H1 (cell line): ENCODE measurements around the gene SLC39A11. TPM values are rescaled to one million over a fixed set of nuclear protein-coding genes. Genes with fewer than 3 reads are reported as not detected.

Experiments
- CTCF ChIA-PET: fragments of 300-600 bp; sonication (Branson Sonifier 250); formaldehyde crosslinking; loops from one replicate; lab custom pipeline; 2021; ENCODE audit not compliant: partially characterized antibody; lab: Charles Lee
- POLR2A ChIA-PET: fragments of 300-600 bp; sonication (Branson Sonifier 250); formaldehyde crosslinking; loops from one replicate; lab custom pipeline; 2021; ENCODE audit warnings: inconsistent platforms; ENCODE audit not compliant: partially characterized antibody; lab: Charles Lee
- DNase-seq, 2 experiments: peaks; one replicate each; pipeline versions ENCODE4 v3.0.0 to v3.0.0-alpha.2; 2010 to 2022; ENCODE audit warnings: low spot score in 2 of 2, low read depth in 1 of 2, mixed read lengths in 1 of 2
- FAIRE-seq: peaks from 2 replicates; lab custom pipeline; 2011; peaks lifted over from hg19 to GRCh38; lab: Jason Lieb, UNC
- H2AFZ ChIP-seq: 2 replicates; pipeline ENCODE4 v1.8.1; 2012; ENCODE audit warnings: low read length, inconsistent platforms
- H2AK5ac ChIP-seq: 2 replicates; pipeline ENCODE4 v1.6.1; 2013; ENCODE audit warnings: low read depth, low read length
- H2BK120ac ChIP-seq: replicated peaks from 2 replicates; pipeline ENCODE3; 2013; ENCODE audit warnings: low read depth, low read length, inconsistent platforms
- H2BK12ac ChIP-seq: 2 replicates; pipeline ENCODE4 v1.6.1; 2013; ENCODE audit warnings: low read depth, low read length
- H2BK15ac ChIP-seq: 2 replicates; pipeline ENCODE4 v1.6.1; 2013; ENCODE audit warnings: low read length
- H2BK20ac ChIP-seq: 2 replicates; pipeline ENCODE4 v1.6.1; 2013; ENCODE audit warnings: low read length
- H2BK5ac ChIP-seq: 2 replicates; pipeline ENCODE4 v1.6.1; 2013; ENCODE audit warnings: low read depth, low read length
- H3K14ac ChIP-seq: 2 replicates; pipeline ENCODE4 v1.6.1; 2013; ENCODE audit warnings: inconsistent platforms; ENCODE audit not compliant: insufficient read length
- H3K18ac ChIP-seq: 2 replicates; pipeline ENCODE4 v1.6.1; 2013; ENCODE audit warnings: low read length; ENCODE audit errors: extremely low read depth
- H3K23ac ChIP-seq: 2 replicates; pipeline ENCODE4 v1.6.1; 2013; ENCODE audit warnings: inconsistent platforms; ENCODE audit not compliant: insufficient read length
- H3K23me2 ChIP-seq: 2 replicates; pipeline ENCODE4 v1.6.1; 2013; ENCODE audit warnings: low read depth, low read length
- H3K27ac ChIP-seq: 2 replicates; pipeline ENCODE4 v1.6.1; 2011; ENCODE audit warnings: low read depth, low read length, inconsistent platforms
- H3K27me3 ChIP-seq, 4 experiments: replicated peaks in 1 of 4; 1 replicate in 1 of 4; 2 replicates in 3 of 4; pipeline versions ENCODE4 v1.6.1 to v1.8.1; 2011 to 2013; ENCODE audit warnings: low read length in 3 of 4, mild to moderate bottlenecking in 3 of 4, inconsistent platforms in 2 of 4, mixed read lengths in 2 of 4, moderate library complexity in 1 of 4; ENCODE audit not compliant: control insufficient read depth in 3 of 4, insufficient read depth in 3 of 4; ENCODE audit errors: extremely low read depth in 1 of 4
- H3K36me3 ChIP-seq, 4 experiments: 2 replicates each; pipeline versions ENCODE4 v1.6.1 to v1.8.1; 2011 to 2013; ENCODE audit warnings: mild to moderate bottlenecking in 4 of 4, low read length in 3 of 4, moderate library complexity in 2 of 4, control low read depth in 1 of 4, inconsistent platforms in 1 of 4; ENCODE audit not compliant: insufficient read depth in 4 of 4, control insufficient read depth in 2 of 4
- H3K4ac ChIP-seq: replicated peaks from 2 replicates; pipeline ENCODE3; 2013; ENCODE audit warnings: low read length, low read depth, mixed read lengths, inconsistent platforms; ENCODE audit not compliant: insufficient read length
- H3K4me1 ChIP-seq, 4 experiments: replicated peaks in 1 of 4; 1 replicate in 1 of 4; 2 replicates in 3 of 4; pipeline versions ENCODE4 v1.6.1 to v1.8.1; 2011 to 2013; ENCODE audit warnings: low read length in 3 of 4, inconsistent platforms in 2 of 4, mixed read lengths in 1 of 4; ENCODE audit not compliant: insufficient read depth in 4 of 4, control insufficient read depth in 3 of 4
- H3K4me2 ChIP-seq, 2 experiments: 2 replicates each; pipeline versions ENCODE4 v1.6.1 to v1.8.1; 2011 to 2013; ENCODE audit warnings: low read depth in 2 of 2, low read length in 2 of 2, control low read depth in 1 of 2, inconsistent platforms in 1 of 2, mild to moderate bottlenecking in 1 of 2; ENCODE audit not compliant: insufficient read depth in 1 of 2
- H3K4me3 ChIP-seq, 4 experiments: fragments of 200-600, 300-600 bp in 1 of 4; sonication (generic), shearing (Covaris generic), sonication (Bioruptor Twin) in 1 of 4; 2 replicates each; pipeline versions ENCODE4 v1.5.1 to v1.8.1; 2011 to 2016; ENCODE audit warnings: low read length in 4 of 4, low read depth in 3 of 4, control low read depth in 2 of 4, inconsistent platforms in 2 of 4, mild to moderate bottlenecking in 2 of 4, mixed read lengths in 1 of 4, moderate library complexity in 1 of 4; ENCODE audit not compliant: insufficient read depth in 2 of 4; ENCODE audit errors: extremely low read depth in 1 of 4
- H3K56ac ChIP-seq: replicated peaks from 2 replicates; pipeline ENCODE3; 2013; ENCODE audit warnings: low read depth, mild to moderate bottlenecking, mixed read lengths, low read length, inconsistent platforms; ENCODE audit not compliant: insufficient read length
- H3K79me1 ChIP-seq: 2 replicates; pipeline ENCODE4 v1.6.1; 2013; ENCODE audit warnings: low read depth, low read length, control low read depth
- H3K79me2 ChIP-seq, 2 experiments: 2 replicates each; pipeline versions ENCODE4 v1.6.1 to v1.8.1; 2012 to 2013; ENCODE audit warnings: low read length in 2 of 2, mild to moderate bottlenecking in 2 of 2, inconsistent platforms in 1 of 2; ENCODE audit not compliant: insufficient read depth in 2 of 2, control insufficient read depth in 1 of 2
- H3K9ac ChIP-seq, 4 experiments: replicated peaks in 1 of 4; 1 replicate in 1 of 4; 2 replicates in 3 of 4; pipeline versions ENCODE4 v1.6.1 to v1.8.1; 2011 to 2013; ENCODE audit warnings: low read depth in 3 of 4, low read length in 3 of 4, control low read depth in 2 of 4, mild to moderate bottlenecking in 2 of 4, moderate library complexity in 2 of 4, inconsistent platforms in 1 of 4; ENCODE audit errors: extremely low read depth in 1 of 4
- H3K9me3 ChIP-seq, 2 experiments: 2 replicates each; pipeline versions ENCODE4 v1.6.1 to v1.8.1; 2012 to 2013; ENCODE audit warnings: mild to moderate bottlenecking in 2 of 2, moderate library complexity in 2 of 2, control low read depth in 1 of 2, inconsistent platforms in 1 of 2, low read depth in 1 of 2, low read length in 1 of 2, mixed read lengths in 1 of 2; ENCODE audit not compliant: insufficient read depth in 2 of 2
- H4K20me1 ChIP-seq, 2 experiments: replicated peaks in 1 of 2; 2 replicates each; pipeline versions ENCODE3 to v1.8.1; 2011 to 2013; ENCODE audit warnings: inconsistent platforms in 2 of 2, low read length in 2 of 2, mild to moderate bottlenecking in 1 of 2; ENCODE audit not compliant: insufficient read depth in 2 of 2, control insufficient read depth in 1 of 2
- H4K5ac ChIP-seq: 2 replicates; pipeline ENCODE4 v1.6.1; 2013; ENCODE audit warnings: low read length, low read depth, mixed read lengths, inconsistent platforms; ENCODE audit not compliant: insufficient read length
- H4K8ac ChIP-seq: 2 replicates; pipeline ENCODE4 v1.8.0; 2013; ENCODE audit warnings: mild to moderate bottlenecking, moderate library complexity, low read length, inconsistent platforms; ENCODE audit not compliant: insufficient read depth; ENCODE audit errors: extremely low read depth
- H4K91ac ChIP-seq: replicated peaks from 2 replicates; pipeline ENCODE3; 2013; ENCODE audit warnings: low read length, mixed read lengths, inconsistent platforms; ENCODE audit not compliant: insufficient read length
- EZH2 ChIP-seq: fragments of 200-600 bp; sonication (generic); IDR thresholded peaks from 2 replicates; pipeline ENCODE4 v1.7.1; 2012; ENCODE audit warnings: low read depth, mild to moderate bottlenecking, moderate library complexity, low read length, inconsistent platforms; ENCODE audit not compliant: severe bottlenecking
- FOSL1 ChIP-seq: IDR thresholded peaks from 2 replicates; pipeline ENCODE4 v1.6.1; 2011; ENCODE audit warnings: mild to moderate bottlenecking, low read depth, low read length, moderate library complexity; ENCODE audit not compliant: insufficient read depth
- SRF ChIP-seq: IDR thresholded peaks from 2 replicates; pipeline ENCODE4 v1.6.1; 2011; ENCODE audit warnings: mild to moderate bottlenecking, low read depth, low read length, moderate library complexity
- WGBS, 2 experiments: shearing (Covaris generic) in 1 of 2; methylation state at CpG; one replicate each; pipeline versions ENCODE4 v1.1.6 to v1.1.7; 2013 to 2015; ENCODE audit warnings: low lambda C conversion rate in 2 of 2, mixed read lengths in 2 of 2, inconsistent platforms in 1 of 2, low coverage in 1 of 2, missing lambda C conversion rate in 1 of 2; ENCODE audit not compliant: insufficient replicate concordance in 2 of 2, insufficient coverage in 1 of 2, insufficient read length in 1 of 2; ENCODE audit errors: extremely low coverage in 1 of 2, missing lambda C conversion rate in 1 of 2; 5-methylcytosine and 5-hydroxymethylcytosine counted together
- polyA plus RNA-seq, 7 experiments: library from polyadenylated mRNA; depleted of rRNA in 3 of 7; stranded (reverse) in 5 of 7; unstranded in 2 of 7; fragments of >200 nt in 5 of 7; fragments of 200-250 nt in 2 of 7; gene quantifications; 1 replicate in 5 of 7; 2 replicates in 1 of 7; 4 replicates in 1 of 7; pipeline versions ENCODE4 v1.2.1 to v1.2.3, GENCODE V29; 2011 to 2013; ENCODE audit warnings: missing spikeins in 2 of 7, mixed read lengths in 2 of 7
- total RNA-seq: library from RNA; stranded (reverse); fragmentation: NEBNext Ultra II Directional; extraction: Animal tissue kit (Norgen Biotek cat#: 25700); gene quantifications from 2 replicates; pipeline ENCODE4 v1.2.1, GENCODE V29; 2021

SLC39A11 gene
- total and polyA plus RNA-seq, 2 of the 8 experiments (the other 6 are each of a cell fraction or from before 2014, with no cell fraction given): 12.2 to 19.6 TPM

DNA sequence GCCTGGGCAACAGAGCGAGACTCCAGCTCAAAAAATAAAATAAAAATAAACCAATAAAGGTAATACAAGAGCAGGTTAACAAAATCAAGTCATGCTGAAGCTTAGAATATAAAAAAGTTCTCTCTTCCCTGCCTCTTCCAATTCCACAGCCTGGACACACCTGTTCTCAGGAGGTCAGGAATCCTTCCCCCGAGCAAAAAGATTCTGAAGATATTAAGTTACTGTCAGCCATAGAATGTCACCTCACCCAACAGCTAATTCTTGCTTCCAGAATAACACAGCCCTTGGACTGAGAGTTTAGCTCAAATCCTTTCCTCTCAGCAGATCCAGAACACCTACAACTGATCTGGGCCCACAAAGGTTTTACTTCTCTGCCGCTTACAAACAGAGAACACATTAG, 27.1 kb downstream of the SLC39A11 start:
- ChIA-PET CTCF (interaction anchor here (0.6 to 1.8 kb wide), 4 partner anchors 19 to 110 kb away, joined by 3 to 5 read pairs (median 4); no protein-coding TSS in a partner anchor), POLR2A (no interaction called here)
- Histone ChIP-seq H3K14ac (no peak overlapping the region), H2BK20ac (no peak overlapping the region), H4K20me1 (no peaks in the 10 kb centered on the region), H3K4me1 (no peaks in the 10 kb centered on the region), H4K91ac (no peak overlapping the region), H3K4me2 (no peak overlapping the region), H3K27me3 (no peaks in the 10 kb centered on the region), H4K8ac (no peak overlapping the region), H3K4ac (no peak overlapping the region), H4K5ac (no peak overlapping the region), H3K18ac (no peak overlapping the region), H2AK5ac (no peak overlapping the region), H2AFZ (no peak overlapping the region), H3K79me2 (no peaks in the 10 kb centered on the region), H2BK15ac (no peak overlapping the region), H2BK12ac (no peak overlapping the region), H3K36me3 (no peaks in the 10 kb centered on the region), H3K27ac (no peak overlapping the region), H3K4me3 (no peak overlapping the region), H2BK5ac (no peak overlapping the region), H3K9me3 (0 out of 4 replicates have a peak, but pooled peaks cover 0 to 2% of the 10 kb centered on the region in 2 experiments), H3K23me2 (no peaks in the 10 kb centered on the region; the same call in 1 of the 2 replicates), H3K23ac (no peak overlapping the region), H3K79me1 (no peaks in the 10 kb centered on the region), H2BK120ac (no peak overlapping the region), H3K56ac (no peak overlapping the region), H3K9ac (no peak overlapping the region)
- WGBS, 2 experiments: 80% methylated on average over 3 of the region's 3 CpGs; no CpG with 5 or more reads in 1 of the 2 experiments
- DNase-seq (no peak), FAIRE-seq (no peak)
- TF ChIP-seq FOSL1 (no peak), EZH2 (no peak), SRF (no peak)
